HCT116 (cell line): ENCODE results near the gene BBS9. TPM values are rescaled to one million over a fixed set of nuclear protein-coding genes. Genes with fewer than 3 reads are reported as not detected.

Experiments
- ATAC-seq: fragments of 200-7000 bp; cut with Tn5 transposase; 2 replicates; pipeline ENCODE4 v1.9.1; 2020; ENCODE audit warnings: mild to moderate bottlenecking, moderate library complexity
- BruUV-seq: library from RNA; stranded (reverse); fragments of 400-500 nt; replicated peaks from 2 replicates; lab custom pipeline; 2021; lab: Mats Ljungman, UMichigan
- CTCF ChIA-PET: fragments of 300-600 bp; sonication (Branson Sonifier 250); formaldehyde crosslinking; loops from one replicate; lab custom pipeline; 2021; ENCODE audit warnings: antibody characterized with exemption; lab: Charles Lee
- POLR2A ChIA-PET: fragments of 300-600, 350-600 bp; sonication (Branson Sonifier 250); formaldehyde crosslinking; loops from one replicate; lab custom pipeline; 2021; ENCODE audit warnings: antibody characterized with exemption; lab: Charles Lee
- RAD21 ChIA-PET, 2 experiments: fragments of 300-600 bp; sonication (Branson Sonifier 250); formaldehyde crosslinking; loops; one replicate each; lab custom pipeline; 2023; ENCODE audit warnings: low total read pairs in 2 of 2; ENCODE audit not compliant: uncharacterized antibody in 2 of 2, unreplicated experiment in 2 of 2, low non-redundant PET in 1 of 2; lab: Charles Lee
- DNase-seq: peaks from one replicate; pipeline ENCODE4 v3.0.0-alpha.2; 2010; ENCODE audit warnings: low read depth, low spot score
- H2AFZ ChIP-seq: fragments of 200-600 bp; shearing (Covaris generic), sonication (generic); 2 replicates; pipeline ENCODE4 v1.6.1; 2017; ENCODE audit warnings: low read depth, mixed run types, mixed read lengths, antibody characterized with exemption, low read length; ENCODE audit not compliant: poor library complexity, severe bottlenecking
- H3K27ac ChIP-seq: 2 replicates; pipeline ENCODE4 v1.5.1; 2012; ENCODE audit warnings: low read depth, low read length
- H3K27me3 ChIP-seq: fragments of 200-600 bp; sonication (generic); 2 replicates; pipeline ENCODE4 v1.6.1; 2016; ENCODE audit warnings: mixed run types, low read length, mixed read lengths; ENCODE audit not compliant: insufficient read depth
- H3K36me3 ChIP-seq, 2 experiments: fragments of 200-500 bp in 1 of 2; fragments of 200-600 bp in 1 of 2; sonication (Bioruptor generic) in 1 of 2; sonication (generic) in 1 of 2; 2 replicates each; pipeline versions ENCODE4 v1.5.1 to v1.6.1; 2014 to 2016; ENCODE audit warnings: low read length in 2 of 2, inconsistent platforms in 1 of 2, mixed read lengths in 1 of 2, mixed run types in 1 of 2; ENCODE audit not compliant: insufficient read depth in 2 of 2, control insufficient read depth in 1 of 2
- H3K4me1 ChIP-seq, 2 experiments: fragments of 200-600 bp in 1 of 2; sonication (generic) in 1 of 2; 2 replicates each; pipeline versions ENCODE4 v1.5.1 to v1.6.1; 2012 to 2017; ENCODE audit warnings: low read length in 2 of 2, inconsistent platforms in 1 of 2, mild to moderate bottlenecking in 1 of 2, mixed read lengths in 1 of 2, mixed run types in 1 of 2, moderate library complexity in 1 of 2; ENCODE audit not compliant: insufficient read depth in 2 of 2, control insufficient read depth in 1 of 2
- H3K4me2 ChIP-seq: fragments of 200-600 bp; sonication (generic); 2 replicates; pipeline ENCODE4 v1.6.1; 2017; ENCODE audit warnings: mixed run types, low read length, mixed read lengths
- H3K4me3 ChIP-seq, 2 experiments: fragments of 200-600 bp in 1 of 2; sonication (generic) in 1 of 2; replicated peaks in 1 of 2; 2 replicates each; pipeline ENCODE4 v1.5.1; 2011 to 2016; ENCODE audit warnings: low read length in 2 of 2, control low read depth in 1 of 2, low read depth in 1 of 2, mild to moderate bottlenecking in 1 of 2, mixed read lengths in 1 of 2, mixed run types in 1 of 2
- H3K79me2 ChIP-seq: fragments of 200-600 bp; sonication (generic); 2 replicates; pipeline ENCODE4 v1.6.1; 2017; ENCODE audit warnings: mild to moderate bottlenecking, mixed run types, low read length, moderate library complexity, mixed read lengths; ENCODE audit not compliant: insufficient read depth
- H3K9ac ChIP-seq: fragments of 200-600 bp; sonication (generic); 2 replicates; pipeline ENCODE4 v1.6.1; 2016; ENCODE audit warnings: low read length, mixed read lengths
- H3K9me2 ChIP-seq: fragments of 200-600 bp; sonication (generic), shearing (Covaris generic); 2 replicates; pipeline ENCODE4 v1.6.1; 2017; ENCODE audit warnings: mixed run types, mild to moderate bottlenecking, moderate library complexity; ENCODE audit not compliant: insufficient read depth
- H3K9me3 ChIP-seq, 2 experiments: fragments of 200-500 bp in 1 of 2; fragments of 200-600 bp in 1 of 2; sonication (Bioruptor generic) in 1 of 2; sonication (generic) in 1 of 2; 2 replicates each; pipeline ENCODE4 v1.6.1; 2014 to 2017; ENCODE audit warnings: low read length in 2 of 2, mixed read lengths in 2 of 2, inconsistent platforms in 1 of 2, low read depth in 1 of 2, mild to moderate bottlenecking in 1 of 2, mixed run types in 1 of 2, moderate library complexity in 1 of 2; ENCODE audit not compliant: control insufficient read depth in 1 of 2, insufficient read depth in 1 of 2
- H4K20me1 ChIP-seq: fragments of 200-600 bp; sonication (generic), shearing (Covaris generic); 2 replicates; pipeline ENCODE4 v1.6.1; 2017; ENCODE audit warnings: mixed run types, mild to moderate bottlenecking, moderate library complexity; ENCODE audit not compliant: insufficient read depth
- CEBPB ChIP-seq: IDR thresholded peaks from 2 replicates; pipeline ENCODE4 v1.6.1; 2012; ENCODE audit warnings: low read depth
- EZH2phosphoT487 ChIP-seq: fragments of 200-600 bp; IDR thresholded peaks from 2 replicates; pipeline ENCODE4 v1.6.1; 2018; ENCODE audit warnings: antibody characterized with exemption, borderline replicate concordance
- FOSL1 ChIP-seq: IDR thresholded peaks from 2 replicates; pipeline ENCODE4 v1.6.1; 2012; ENCODE audit warnings: low read depth
- MAX ChIP-seq: IDR thresholded peaks from 2 replicates; pipeline ENCODE4 v1.6.1; 2012
- POLR2AphosphoS5 ChIP-seq: IDR thresholded peaks from 2 replicates; pipeline ENCODE4 v1.6.1; 2011; ENCODE audit warnings: mild to moderate bottlenecking, low read depth, low read length, moderate library complexity
- RAD21 ChIP-seq: IDR thresholded peaks from 2 replicates; pipeline ENCODE4 v1.6.1; 2012; ENCODE audit warnings: low read depth, mild to moderate bottlenecking
- SIN3A ChIP-seq: IDR thresholded peaks from 2 replicates; pipeline ENCODE4 v1.6.1; 2012; ENCODE audit warnings: low read depth
- YY1 ChIP-seq: IDR thresholded peaks from 2 replicates; pipeline ENCODE4 v1.6.1; 2011; ENCODE audit warnings: low read length, low read depth, moderate library complexity, mild to moderate bottlenecking; ENCODE audit not compliant: insufficient replicate concordance; ENCODE audit errors: extremely low read depth
- ZFX ChIP-seq: fragments of 450-650 bp; IDR thresholded peaks from 2 replicates; pipeline ENCODE4 v1.6.1; 2017
- ZNF274 ChIP-seq: fragments of 200-500 bp; sonication (Bioruptor generic); IDR thresholded peaks from 2 replicates; pipeline ENCODE4 v1.6.1; 2014; ENCODE audit warnings: mild to moderate bottlenecking, low read depth, low read length, inconsistent platforms
- intact Hi-C: fragments of 100-400 bp; cut with micrococcal nuclease; formaldehyde crosslinking; loops from 2 replicates; pipeline ENCODE4 v1.10.0; 2022
- total RNA-seq: library from RNA; stranded (reverse); gene quantifications from one replicate; pipeline ENCODE4 v1.2.1, GENCODE V29; 2021; ENCODE audit not compliant: unreplicated experiment
- TF ChIP-seq, protein P1 (sequence below): IDR thresholded peaks from 2 replicates; pipeline ENCODE4 v1.6.1; 2012

The BBS9 gene
- total RNA-seq, 1 experiment from 2014 or later, result 7.1 TPM

GRCh38 chr7:33184828-33185227, 55.5 kb downstream of the BBS9 start:
- ChIA-PET POLR2A (no interaction called here), RAD21 (interaction anchor here in 1 of 2 experiments (0.7 kb wide), 1 partner anchor 903 kb away, joined by 3 read pairs; no protein-coding TSS in a partner anchor), CTCF (interaction anchor here (2.2 to 2.9 kb wide), 2 partner anchors 748 to 903 kb away, joined by 13 to 17 read pairs; no protein-coding TSS in a partner anchor)
- Histone ChIP-seq H3K79me2 (no peaks in the 10 kb centered on the region), H3K9me3 (no peaks in the 10 kb centered on the region), H2AFZ (no peak overlapping the region), H3K36me3 (no peaks in the 10 kb centered on the region), H3K9ac (no peak overlapping the region), H3K27ac (no peak overlapping the region), H3K27me3 (no peaks in the 10 kb centered on the region), H3K4me1 (no peaks in the 10 kb centered on the region), H3K4me2 (no peak overlapping the region), H4K20me1 (no peaks in the 10 kb centered on the region), H3K4me3 (no peak overlapping the region), H3K9me2 (no peaks in the 10 kb centered on the region)
- intact Hi-C loops, result loop anchor here (1.0 to 10.0 kb wide), 4 partner anchors 570 to 1410 kb away; no protein-coding TSS in a partner anchor
- no peak for TF ChIP-seq EZH2phosphoT487
- TF ChIP-seq, protein P1, sequence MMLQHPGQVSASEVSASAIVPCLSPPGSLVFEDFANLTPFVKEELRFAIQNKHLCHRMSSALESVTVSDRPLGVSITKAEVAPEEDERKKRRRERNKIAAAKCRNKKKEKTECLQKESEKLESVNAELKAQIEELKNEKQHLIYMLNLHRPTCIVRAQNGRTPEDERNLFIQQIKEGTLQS, result no peak
- no peak for TF ChIP-seq ZNF274
- no peak for TF ChIP-seq FOSL1
- no peak for TF ChIP-seq POLR2AphosphoS5
- TF ChIP-seq YY1, result no peak
- TF ChIP-seq ZFX, result no peak
- TF ChIP-seq MAX, result no peak
- no peak for TF ChIP-seq SIN3A
- no peak for TF ChIP-seq RAD21
- no peak for TF ChIP-seq CEBPB
- ATAC-seq (no peak), DNase-seq (no peak)
- BruUV-seq, result no TSS peak
